Spleen (tissue), 11 donors: ENCODE measurements around the gene OR5K2. TPM values are rescaled to one million over a fixed set of nuclear protein-coding genes. Genes with fewer than 3 reads are reported as not detected.

ENCODE experiments used
- DNase-seq: peaks from one replicate; pipeline ENCODE4 v3.0.0-alpha.2; 2020
- H3K27ac ChIP-seq, 8 donors: fragments of 200-600 bp; sonication (generic) in 7 of 8; 1 replicate in 4 of 8; 2 replicates in 4 of 8; pipeline versions ENCODE4 v1.5.0 to v1.8.0; 2016 to 2021; ENCODE audit warnings: inconsistent platforms in 4 of 8, mild to moderate bottlenecking in 4 of 8, moderate library complexity in 1 of 8
- H3K27me3 ChIP-seq, 7 donors: fragments of 200-600 bp; sonication (generic) in 6 of 7; replicated peaks in 1 of 7; 1 replicate in 4 of 7; 2 replicates in 3 of 7; pipeline versions ENCODE4 v1.5.0 to v1.8.0; 2016 to 2021; ENCODE audit warnings: inconsistent platforms in 3 of 7, mild to moderate bottlenecking in 1 of 7
- H3K36me3 ChIP-seq, 6 donors: fragments of 200-600 bp; sonication (generic) in 5 of 6; 1 replicate in 4 of 6; 2 replicates in 2 of 6; pipeline versions ENCODE4 v1.5.0 to v1.8.0; 2016 to 2021; ENCODE audit warnings: inconsistent platforms in 2 of 6
- H3K4me1 ChIP-seq, 6 donors: fragments of 200-600 bp; sonication (generic) in 5 of 6; 1 replicate in 3 of 6; 2 replicates in 3 of 6; pipeline versions ENCODE4 v1.5.0 to v1.8.0; 2016 to 2021; ENCODE audit warnings: inconsistent platforms in 3 of 6
- H3K4me3 ChIP-seq, 8 donors: fragments of 200-600 bp; sonication (generic) in 7 of 8; 1 replicate in 4 of 8; 2 replicates in 4 of 8; pipeline versions ENCODE4 v1.5.0 to v1.8.0; 2016 to 2021; ENCODE audit warnings: inconsistent platforms in 4 of 8, mild to moderate bottlenecking in 4 of 8, moderate library complexity in 2 of 8
- H3K9me3 ChIP-seq, 8 donors: fragments of 200-600 bp; sonication (generic) in 7 of 8; 1 replicate in 4 of 8; 2 replicates in 4 of 8; pipeline versions ENCODE4 v1.5.0 to v1.8.0; 2016 to 2021; ENCODE audit warnings: inconsistent platforms in 4 of 8
- POLR2A ChIP-seq, 3 donors: fragments of 450-650 bp; IDR thresholded peaks; one replicate each; pipeline ENCODE4 v1.5.1; 2017; ENCODE audit warnings: antibody characterized with exemption in 3 of 3, mild to moderate bottlenecking in 1 of 3
- POLR2AphosphoS5 ChIP-seq, 3 donors: sonication (generic); formaldehyde crosslinking; IDR thresholded peaks; one replicate each; pipeline ENCODE4 v1.5.1; 2017; ENCODE audit warnings: antibody characterized with exemption in 3 of 3
- WGBS, 5 donors: extraction: QIAGEN DNeasy Blood & Tissue Kit in 3 of 5; methylation state at CpG; one replicate each; pipeline versions ENCODE4 v1.1.5 to v1.1.7; 2013 to 2018; 5-methylcytosine and 5-hydroxymethylcytosine counted together
- intact Hi-C: fragments of 100-400 bp; cut with DNase I; formaldehyde crosslinking; loops from one replicate; pipeline ENCODE4 v1.15.0; 2023; ENCODE audit warnings: low total_unique reads
- polyA plus RNA-seq, 3 donors: library from polyadenylated mRNA; stranded (reverse); fragments of 200-250 nt; gene quantifications; one replicate each; pipeline ENCODE4 v1.2.1, GENCODE V29; 2013
- total RNA-seq, 7 donors: library from RNA; depleted of rRNA in 3 of 7; stranded (reverse); fragments of >200 nt in 3 of 7; fragmentation: NEBNext Ultra II Directional in 4 of 7; extraction: Animal tissue kit (Norgen Biotek cat#: 25700) in 4 of 7; gene quantifications; one replicate each; pipeline versions ENCODE4 v1.1.0 to v1.2.1, GENCODE V29; 2016 to 2021
- TF ChIP-seq, protein P1 (sequence below), 11 experiments: fragments of 200-600 bp in 7 of 11; fragments of 450-650 bp in 4 of 11; sonication (generic) in 4 of 11; IDR thresholded peaks in 8 of 11; conservative IDR thresholded peaks in 3 of 11; 1 replicate in 7 of 11; 2 replicates in 4 of 11; pipeline versions ENCODE4 v1.4.0 to v1.8.0; 2016 to 2021; ENCODE audit warnings: antibody characterized with exemption in 11 of 11, inconsistent platforms in 4 of 11, mild to moderate bottlenecking in 1 of 11
- donor health status: healthy with polysubstance abuse.
- donor health status: DM: no; HTN: no; CAD: no; lungs with moderate emphysema.
- donor health status: DM: no; HTN: no; CAD: no.
- donor health status: Bipolar disorder and iron deficiency.
- donor health status: healthy.
- donor health status: DM: no; HTN: no; CAD: no.
- donor health status: DM: yes; HTN: yes; CAD: no.

Gene OR5K2
- total and polyA plus RNA-seq, 10 donors = not detected

DNA sequence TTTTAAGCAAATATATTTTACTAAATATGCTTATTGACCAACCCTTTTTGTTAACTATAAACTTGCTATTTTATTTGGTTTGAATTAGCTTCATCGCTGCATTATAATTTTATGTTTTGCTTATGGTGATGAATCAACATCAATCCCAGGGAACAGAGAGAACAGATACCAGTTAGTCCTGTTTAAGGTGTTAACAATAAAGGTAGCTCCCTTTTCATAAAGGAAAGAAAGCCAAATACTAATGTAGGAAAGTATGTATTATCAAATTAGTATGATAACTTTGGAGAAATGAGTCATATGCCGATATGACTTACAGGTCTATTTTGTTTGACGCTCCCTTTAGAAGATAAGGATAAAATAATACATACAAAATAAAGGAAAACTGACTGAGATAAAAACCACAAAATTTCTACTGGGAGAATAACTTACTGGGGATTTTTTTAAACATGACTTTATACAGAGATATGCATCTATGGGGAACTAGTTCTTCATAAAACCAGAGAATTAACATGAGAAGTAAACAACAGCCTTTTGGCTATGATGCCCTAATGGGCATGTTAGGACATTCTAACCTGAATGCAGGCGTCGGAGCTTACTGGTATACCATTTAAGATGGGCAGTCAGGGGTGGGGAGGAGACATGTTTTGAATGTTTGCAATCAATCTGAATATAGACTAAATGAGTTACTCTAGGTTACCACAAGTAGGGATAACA is 4.5 kb downstream of the OR5K2 start:
- WGBS, 5 donors = 92 to 97% (median 95%) methylated on average over 5 of the region's 5 CpGs
- no peak overlapping the region for H3K4me3 ChIP-seq
- peaks cover 0 to 7% (median 0%) of the 10 kb centered on the region in 6 donors for H3K36me3 ChIP-seq
- no peaks in the 10 kb centered on the region for H3K9me3 ChIP-seq
- TF ChIP-seq POLR2A (IDR thresholded peaks at IDR 0.05) (no peak), POLR2AphosphoS5 (IDR thresholded peaks at IDR 0.05) (no peak)
- TF ChIP-seq, protein P1, sequence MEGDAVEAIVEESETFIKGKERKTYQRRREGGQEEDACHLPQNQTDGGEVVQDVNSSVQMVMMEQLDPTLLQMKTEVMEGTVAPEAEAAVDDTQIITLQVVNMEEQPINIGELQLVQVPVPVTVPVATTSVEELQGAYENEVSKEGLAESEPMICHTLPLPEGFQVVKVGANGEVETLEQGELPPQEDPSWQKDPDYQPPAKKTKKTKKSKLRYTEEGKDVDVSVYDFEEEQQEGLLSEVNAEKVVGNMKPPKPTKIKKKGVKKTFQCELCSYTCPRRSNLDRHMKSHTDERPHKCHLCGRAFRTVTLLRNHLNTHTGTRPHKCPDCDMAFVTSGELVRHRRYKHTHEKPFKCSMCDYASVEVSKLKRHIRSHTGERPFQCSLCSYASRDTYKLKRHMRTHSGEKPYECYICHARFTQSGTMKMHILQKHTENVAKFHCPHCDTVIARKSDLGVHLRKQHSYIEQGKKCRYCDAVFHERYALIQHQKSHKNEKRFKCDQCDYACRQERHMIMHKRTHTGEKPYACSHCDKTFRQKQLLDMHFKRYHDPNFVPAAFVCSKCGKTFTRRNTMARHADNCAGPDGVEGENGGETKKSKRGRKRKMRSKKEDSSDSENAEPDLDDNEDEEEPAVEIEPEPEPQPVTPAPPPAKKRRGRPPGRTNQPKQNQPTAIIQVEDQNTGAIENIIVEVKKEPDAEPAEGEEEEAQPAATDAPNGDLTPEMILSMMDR (IDR thresholded peaks at IDR 0.05 in 8 of 11, conservative IDR thresholded peaks at IDR 0.05 in 3 of 11) = no peak
- DNase-seq = no peak
- intact Hi-C loops = no loop called here
- no peak overlapping the region for H3K27ac ChIP-seq
- H3K27me3 ChIP-seq = no peaks in the 10 kb centered on the region
- no peaks in the 10 kb centered on the region for H3K4me1 ChIP-seq

DNA sequence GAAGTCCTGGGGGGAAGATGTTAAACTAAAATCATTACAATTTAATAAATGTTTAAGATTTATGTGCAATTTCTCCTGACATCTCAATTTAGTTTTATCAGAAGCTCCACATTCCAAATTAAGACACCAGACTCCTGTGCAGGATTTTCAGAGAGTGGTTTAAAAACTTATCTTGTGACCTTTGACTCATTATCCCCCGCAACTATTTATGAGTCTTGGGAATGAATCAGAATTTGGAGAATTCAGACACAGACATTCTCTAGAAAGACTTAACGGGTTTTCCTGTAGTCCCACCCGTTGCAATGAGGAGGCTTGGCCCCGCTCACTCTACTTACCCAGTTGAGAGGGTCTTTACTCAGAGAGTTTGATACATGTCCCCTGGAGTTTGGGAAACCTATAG is 7.1 kb downstream of the OR5K2 start:
- Histone ChIP-seq H3K27ac (no peak overlapping the region), H3K36me3 (peaks cover 0 to 24% (median 0%) of the 10 kb centered on the region in 6 donors), H3K27me3 (no peaks in the 10 kb centered on the region), H3K9me3 (no peaks in the 10 kb centered on the region), H3K4me1 (no peaks in the 10 kb centered on the region), H3K4me3 (no peak overlapping the region)
- intact Hi-C loops = no loop called here
- TF ChIP-seq POLR2A (IDR thresholded peaks at IDR 0.05) (no peak), POLR2AphosphoS5 (IDR thresholded peaks at IDR 0.05) (no peak)
- TF ChIP-seq, protein P1 (IDR thresholded peaks at IDR 0.05 in 8 of 11, conservative IDR thresholded peaks at IDR 0.05 in 3 of 11) = no peak
- WGBS, 5 donors = 74 to 98% (median 78%) methylated on average over 4 of the region's 4 CpGs
- no peak for DNase-seq

DNA sequence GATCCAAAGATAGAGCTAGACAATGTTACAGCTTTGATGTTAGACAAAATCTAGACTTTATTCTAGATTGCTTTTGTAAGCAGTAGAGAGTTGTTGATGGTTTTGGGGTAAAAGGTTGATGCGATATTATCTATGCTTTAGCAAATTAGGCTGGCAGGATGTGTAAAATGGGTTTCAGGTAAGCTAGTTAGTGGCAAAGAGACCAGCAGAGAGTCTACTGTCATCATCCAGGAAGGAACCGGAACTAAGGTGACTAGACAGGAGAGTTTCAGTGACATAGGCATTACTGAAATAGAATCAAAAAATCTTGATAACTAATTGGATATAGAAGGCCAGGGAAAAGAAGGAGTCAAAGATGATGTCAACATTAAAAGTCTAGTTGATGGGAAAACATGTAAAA is 11.1 kb downstream of the OR5K2 start:
- no peaks in the 10 kb centered on the region for H3K9me3 ChIP-seq
- no peaks in the 10 kb centered on the region for H3K27me3 ChIP-seq
- no peak overlapping the region for H3K4me3 ChIP-seq
- no peak overlapping the region for H3K27ac ChIP-seq
- intact Hi-C loops = no loop called here
- WGBS, 5 donors = 95 to 98% (median 97%) methylated on average over 2 of the region's 2 CpGs
- TF ChIP-seq POLR2AphosphoS5 (IDR thresholded peaks at IDR 0.05) (no peak), POLR2A (IDR thresholded peaks at IDR 0.05) (no peak)
- TF ChIP-seq, protein P1 (IDR thresholded peaks at IDR 0.05 in 8 of 11, conservative IDR thresholded peaks at IDR 0.05 in 3 of 11) = no peak
- H3K4me1 ChIP-seq = no peaks in the 10 kb centered on the region
- DNase-seq = no peak
- H3K36me3 ChIP-seq = peaks cover 0 to 65% (median 8%) of the 10 kb centered on the region in 6 donors

DNA sequence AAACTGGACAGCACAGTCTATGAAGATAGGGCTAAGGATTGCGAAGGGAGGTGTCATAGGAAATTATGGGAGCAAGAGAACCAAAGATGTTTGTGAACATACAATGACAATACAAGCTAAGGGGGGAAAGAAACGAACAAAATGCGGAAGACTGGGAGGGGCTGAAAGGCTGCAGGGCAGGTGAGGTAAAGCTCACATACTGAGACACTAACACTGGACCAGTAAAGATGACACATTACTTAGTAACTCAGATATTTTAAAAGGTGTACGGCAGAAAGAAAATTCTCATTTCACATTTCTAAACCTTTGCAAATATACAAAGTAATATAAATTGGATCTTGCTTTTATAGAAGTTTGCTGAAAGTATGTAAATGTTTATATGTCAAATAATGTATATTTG is 15.1 kb downstream of the OR5K2 start:
- no peak for DNase-seq
- intact Hi-C loops = no loop called here
- no peaks in the 10 kb centered on the region for H3K27me3 ChIP-seq
- no peak overlapping the region for H3K27ac ChIP-seq
- H3K9me3 ChIP-seq = no peaks in the 10 kb centered on the region
- TF ChIP-seq POLR2A (IDR thresholded peaks at IDR 0.05) (no peak), POLR2AphosphoS5 (IDR thresholded peaks at IDR 0.05) (no peak)
- TF ChIP-seq, protein P1 (IDR thresholded peaks at IDR 0.05 in 8 of 11, conservative IDR thresholded peaks at IDR 0.05 in 3 of 11) = no peak
- WGBS, 5 donors = 94 to 96% (median 94%) methylated on average over 4 of the region's 4 CpGs
- H3K36me3 ChIP-seq = peaks cover 0 to 97% (median 22%) of the 10 kb centered on the region in 6 donors
- H3K4me1 ChIP-seq = no peaks in the 10 kb centered on the region
- H3K4me3 ChIP-seq = no peak overlapping the region
